GM13977 (cell line): Measurements from ENCODE around the gene RNF44.
A peak's percentile ranks its signal among the peaks of the same experiment; 100 is the strongest.

Source experiments
- DNase-seq: peaks from one replicate; pipeline ENCODE4 v3.0.0; 2012; ENCODE audit warnings: low spot score
- CTCF ChIP-seq: IDR thresholded peaks from 2 replicates; pipeline ENCODE4 v1.5.1; 2012; ENCODE audit warnings: mild to moderate bottlenecking, control low read depth; ENCODE audit not compliant: insufficient read depth; ENCODE audit errors: extremely low read depth, missing control alignments
- in situ Hi-C: fragments of 300-500 bp; cut with MboI; formaldehyde crosslinking; loops from one replicate; pipeline ENCODE4 v1.12.0; 2022; ENCODE audit warnings: low sequenced_read_pairs, low pct_unique_long_range_greater_than_20kb, mixed read lengths, inconsistent platforms; ENCODE audit not compliant: unreplicated experiment

The RNF44 gene

GRCh38 chr5:176531902-176532493 lies 5.2 kb downstream of the RNF44 start:
- no peak for TF ChIP-seq CTCF
- no peak for DNase-seq
- in situ Hi-C loops = no loop called here

DNA sequence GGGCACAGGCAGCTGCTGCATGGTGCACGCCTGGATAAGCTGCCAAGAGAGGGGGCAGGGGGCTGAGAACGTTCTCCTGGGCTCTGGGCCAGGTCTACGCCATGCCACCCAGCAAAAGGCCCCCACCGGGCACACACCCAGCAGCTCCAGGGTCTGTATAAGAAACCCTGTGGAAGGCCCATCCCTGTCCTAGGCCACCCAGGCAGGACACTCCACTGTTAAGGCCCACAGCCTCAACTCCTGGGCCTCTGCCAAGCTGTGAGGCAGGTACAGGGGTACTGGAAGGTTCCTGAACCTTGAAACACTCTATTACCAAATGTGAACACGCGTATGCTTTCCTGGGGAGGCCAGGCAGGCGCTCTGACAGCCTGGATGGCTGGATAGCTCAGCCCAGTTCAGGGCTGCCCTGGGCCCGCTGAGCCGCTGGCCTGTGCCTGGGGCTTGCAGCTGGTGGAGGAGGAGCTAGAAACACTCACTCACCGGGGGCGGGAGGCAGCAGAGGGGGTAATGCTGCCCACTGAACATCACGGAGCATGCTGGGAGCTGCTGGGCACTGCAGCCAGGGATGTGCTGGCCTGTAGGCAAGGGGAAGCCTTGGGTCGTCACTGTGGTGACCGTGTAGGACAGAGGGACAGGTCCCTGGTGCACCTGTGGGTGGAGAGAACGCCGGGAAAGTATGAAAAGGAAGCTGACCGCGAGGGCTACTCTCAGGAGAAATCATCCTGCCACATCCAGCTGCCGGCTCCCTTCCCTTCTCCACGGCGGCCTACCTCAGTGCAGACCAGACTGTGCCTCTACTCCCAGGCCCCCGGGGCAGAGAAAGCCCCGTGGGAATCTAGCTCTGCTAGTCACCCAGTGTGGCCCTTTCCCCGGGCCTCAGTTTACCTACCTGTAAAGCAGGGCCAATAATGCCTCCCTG lies 6.0 kb downstream of the RNF44 start:
- DNase-seq = peak; percentile 24
- in situ Hi-C loops = no loop called here
- TF ChIP-seq CTCF = no peak

GRCh38 chr5:176530393-176530982 lies 6.7 kb downstream of the RNF44 start:
- no peak for DNase-seq
- in situ Hi-C loops = no loop called here
- no peak for TF ChIP-seq CTCF

DNA sequence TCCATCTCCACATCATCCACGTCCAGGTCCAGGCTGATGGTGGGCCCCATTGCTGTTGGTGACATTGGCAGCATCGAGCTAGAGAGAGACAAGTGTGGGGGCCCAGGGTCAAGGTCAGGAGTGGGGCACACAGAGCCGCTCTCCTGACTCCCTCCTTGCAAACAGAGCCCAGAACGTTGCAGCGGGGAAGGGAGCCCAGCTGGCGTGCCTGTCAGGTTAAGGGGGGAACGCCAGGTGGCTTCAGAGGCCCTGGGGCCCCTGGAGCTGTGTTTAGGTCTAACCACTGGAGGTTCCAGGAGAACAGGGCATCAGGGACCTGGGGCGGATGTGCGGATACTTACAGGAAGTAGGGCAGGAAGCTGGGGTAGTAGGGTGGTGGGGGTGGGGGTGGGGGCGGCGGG lies 7.5 kb downstream of the RNF44 start:
- in situ Hi-C loops = no loop called here

DNA sequence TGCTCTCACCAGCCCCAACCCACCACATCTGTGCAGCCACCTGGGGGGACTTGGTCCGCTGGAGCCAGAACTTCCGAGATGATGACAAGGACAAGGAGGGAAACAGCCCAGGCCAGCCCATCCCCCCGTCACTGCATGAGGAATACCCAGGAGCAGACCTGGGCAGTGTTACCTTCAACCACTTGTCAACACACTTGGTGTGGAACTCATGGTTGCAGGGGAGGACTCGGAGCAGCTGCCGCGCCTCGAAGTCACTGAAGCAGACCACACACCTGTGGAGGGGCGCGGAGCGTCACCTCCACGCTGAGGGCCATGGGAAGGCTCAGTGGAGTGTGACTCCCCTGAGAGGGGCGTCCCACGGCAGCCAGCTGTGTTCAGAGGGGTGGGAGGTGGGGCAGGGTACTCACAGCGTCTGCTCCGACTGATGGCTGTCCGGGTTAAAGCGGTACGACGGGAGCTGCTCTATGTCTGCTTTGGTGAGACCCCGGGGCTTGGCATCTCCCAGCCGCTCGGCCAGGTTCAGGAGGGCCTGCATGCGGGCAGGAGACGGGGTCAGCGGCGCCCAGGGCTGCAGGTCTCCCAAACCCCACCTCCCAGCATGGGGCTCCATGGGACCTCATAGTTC lies 8.0 kb downstream of the RNF44 start:
- in situ Hi-C loops = no loop called here
- peak; percentile 48 for DNase-seq
- no peak for TF ChIP-seq CTCF

More for the DNA sequence above, 7.5 kb downstream of the RNF44 start:
- DNase-seq = peak; percentile 54
- TF ChIP-seq CTCF = no peak

GRCh38 chr5:176528761-176529115 lies 8.5 kb downstream of the RNF44 start:
- no peak for TF ChIP-seq CTCF
- no peak for DNase-seq
- in situ Hi-C loops = no loop called here
